Measurements from ENCODE around the gene ATP2B1. TPM values are rescaled to one million over a fixed set of nuclear protein-coding genes. Genes with fewer than 3 reads are reported as not detected.

Gene ATP2B1
- total RNA-seq, 4 donors from 2014 or later, result 10.9 to 32.4 (median 21.0) TPM

DNA sequence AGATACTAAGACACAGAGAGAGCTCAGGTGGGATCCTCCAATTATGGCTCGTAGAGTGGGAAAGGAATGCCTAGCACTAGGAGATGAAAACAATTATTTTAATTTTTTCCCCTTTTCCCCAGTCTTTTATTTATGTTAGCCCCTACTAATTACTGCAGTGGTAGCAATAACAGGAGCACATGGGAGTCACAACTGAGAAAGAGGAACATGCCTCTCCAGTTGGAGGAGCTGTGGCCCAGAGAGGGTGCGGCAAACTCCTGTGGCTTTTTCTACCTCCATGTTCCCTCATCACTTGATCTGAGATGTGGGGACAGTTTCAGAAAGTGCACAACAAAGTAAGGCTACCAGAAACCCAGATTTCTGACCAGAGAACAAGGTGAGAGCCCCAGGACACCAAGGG is 156.9 kb downstream of the ATP2B1 start:
- Histone ChIP-seq H3K9me3 (no peaks in the 10 kb centered on the region), H3K36me3 (no peaks in the 10 kb centered on the region), H3K4me1 (no peaks in the 10 kb centered on the region), H3K27me3 (no peaks in the 10 kb centered on the region), H3K27ac (no peak overlapping the region), H3K4me3 (no peak overlapping the region)
- intact Hi-C loops (cut with DNase I), result no loop called here
- TF ChIP-seq POLR2A (IDR thresholded peaks at IDR 0.05), result no peak
- TF ChIP-seq, protein P1, sequence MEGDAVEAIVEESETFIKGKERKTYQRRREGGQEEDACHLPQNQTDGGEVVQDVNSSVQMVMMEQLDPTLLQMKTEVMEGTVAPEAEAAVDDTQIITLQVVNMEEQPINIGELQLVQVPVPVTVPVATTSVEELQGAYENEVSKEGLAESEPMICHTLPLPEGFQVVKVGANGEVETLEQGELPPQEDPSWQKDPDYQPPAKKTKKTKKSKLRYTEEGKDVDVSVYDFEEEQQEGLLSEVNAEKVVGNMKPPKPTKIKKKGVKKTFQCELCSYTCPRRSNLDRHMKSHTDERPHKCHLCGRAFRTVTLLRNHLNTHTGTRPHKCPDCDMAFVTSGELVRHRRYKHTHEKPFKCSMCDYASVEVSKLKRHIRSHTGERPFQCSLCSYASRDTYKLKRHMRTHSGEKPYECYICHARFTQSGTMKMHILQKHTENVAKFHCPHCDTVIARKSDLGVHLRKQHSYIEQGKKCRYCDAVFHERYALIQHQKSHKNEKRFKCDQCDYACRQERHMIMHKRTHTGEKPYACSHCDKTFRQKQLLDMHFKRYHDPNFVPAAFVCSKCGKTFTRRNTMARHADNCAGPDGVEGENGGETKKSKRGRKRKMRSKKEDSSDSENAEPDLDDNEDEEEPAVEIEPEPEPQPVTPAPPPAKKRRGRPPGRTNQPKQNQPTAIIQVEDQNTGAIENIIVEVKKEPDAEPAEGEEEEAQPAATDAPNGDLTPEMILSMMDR (IDR thresholded peaks at IDR 0.05), result no peak
- 92 to 96% methylated on average over 2 of the region's 2 CpGs for WGBS, 2 donors
- DNase-seq, result no peak

DNA sequence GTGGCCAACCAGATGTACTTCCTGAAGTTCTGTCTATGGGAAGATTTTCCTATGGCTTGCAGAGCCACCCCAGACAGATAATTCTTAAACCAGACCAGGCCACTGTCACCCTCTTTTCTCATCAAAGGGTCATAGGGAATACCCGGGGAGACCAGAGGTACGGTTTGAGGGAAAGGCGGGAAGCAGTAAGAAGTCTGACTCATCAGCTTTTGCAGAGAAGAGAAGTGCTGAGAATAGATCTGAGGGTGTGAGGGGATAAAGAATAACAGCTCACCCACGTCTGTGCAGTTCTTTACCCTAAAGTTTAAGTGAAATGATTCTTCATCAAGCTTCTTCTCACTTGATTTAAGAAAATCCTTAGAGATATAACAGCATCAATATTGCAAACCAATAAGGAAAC is 161.5 kb downstream of the ATP2B1 start:
- Histone ChIP-seq H3K4me1 (peaks cover 0 to 22% (median 8%) of the 10 kb centered on the region in 3 donors), H3K4me3 (no peak overlapping the region), H3K27ac (no peak overlapping the region), H3K27me3 (no peaks in the 10 kb centered on the region), H3K9me3 (no peaks in the 10 kb centered on the region), H3K36me3 (no peaks in the 10 kb centered on the region)
- 38 to 44% methylated on average over 4 of the region's 4 CpGs for WGBS, 2 donors
- no peak for TF ChIP-seq POLR2A (IDR thresholded peaks at IDR 0.05)
- TF ChIP-seq, protein P1 (IDR thresholded peaks at IDR 0.05), result no peak
- no peak for DNase-seq
- intact Hi-C loops (cut with DNase I), result loop anchor here (10.0 kb wide), 1 partner anchor 558 kb away; no protein-coding TSS in a partner anchor

DNA sequence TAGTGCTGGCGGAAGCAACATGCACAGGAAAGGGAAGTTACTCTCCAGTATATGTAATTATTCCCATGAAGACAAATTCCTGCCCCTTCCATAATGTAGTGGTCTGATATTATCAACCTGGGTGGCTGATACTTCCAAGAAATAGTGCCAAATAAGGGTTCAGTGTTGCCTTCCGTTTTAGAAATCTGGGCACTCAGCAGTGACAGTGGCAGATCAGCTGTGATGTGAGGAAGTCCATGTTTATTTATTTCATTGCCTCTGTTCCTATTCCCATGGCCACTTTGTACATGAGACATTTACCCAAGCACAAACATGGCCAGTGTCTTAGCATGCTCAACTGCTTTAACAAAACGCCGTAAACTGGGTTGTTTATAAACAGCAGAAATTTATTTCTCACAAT is 162.5 kb downstream of the ATP2B1 start:
- H3K9me3 ChIP-seq, result no peaks in the 10 kb centered on the region
- peaks cover 0 to 22% (median 8%) of the 10 kb centered on the region in 3 donors for H3K4me1 ChIP-seq
- DNase-seq, result no peak
- 82 to 86% methylated on average over 4 of the region's 4 CpGs for WGBS, 2 donors
- H3K36me3 ChIP-seq, result no peaks in the 10 kb centered on the region
- H3K4me3 ChIP-seq, result no peak overlapping the region
- intact Hi-C loops (cut with DNase I), result loop anchor here (10.0 kb wide), 1 partner anchor 559 kb away; no protein-coding TSS in a partner anchor
- H3K27ac ChIP-seq, result no peak overlapping the region
- no peaks in the 10 kb centered on the region for H3K27me3 ChIP-seq
- TF ChIP-seq POLR2A (IDR thresholded peaks at IDR 0.05), result no peak
- TF ChIP-seq, protein P1 (IDR thresholded peaks at IDR 0.05), result no peak

DNA sequence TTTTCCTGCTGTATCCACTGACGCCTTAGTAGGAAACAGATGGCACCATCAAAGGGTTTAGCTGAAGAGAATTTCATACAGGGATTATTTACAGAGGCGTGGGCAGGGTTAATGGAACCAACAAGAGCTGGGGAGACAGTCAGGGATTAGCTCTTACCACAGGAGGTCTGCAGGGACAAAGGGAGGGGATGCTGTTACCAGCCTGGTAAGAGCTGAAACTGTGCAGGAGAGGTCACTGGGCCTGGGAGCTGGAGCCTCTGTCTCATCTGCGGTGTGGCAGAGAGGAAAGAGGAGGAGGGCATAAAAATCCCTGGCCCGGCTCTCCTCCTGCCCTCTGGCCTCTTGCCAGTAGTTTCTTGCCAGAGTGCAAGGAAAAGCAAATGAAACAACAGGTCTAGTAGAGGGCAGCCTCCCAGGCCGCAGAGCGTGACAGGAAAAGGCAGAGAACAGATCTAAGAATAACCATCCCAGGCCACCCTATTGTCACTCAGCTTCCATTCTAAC is 163.9 kb downstream of the ATP2B1 start:
- no peak for TF ChIP-seq POLR2A (IDR thresholded peaks at IDR 0.05)
- TF ChIP-seq, protein P1 (IDR thresholded peaks at IDR 0.05), result no peak
- peaks cover 0 to 22% (median 8%) of the 10 kb centered on the region in 3 donors for H3K4me1 ChIP-seq
- no peak for DNase-seq
- no peak overlapping the region for H3K4me3 ChIP-seq
- H3K36me3 ChIP-seq, result peaks cover 0 to 4% (median 0%) of the 10 kb centered on the region in 3 donors
- no peaks in the 10 kb centered on the region for H3K9me3 ChIP-seq
- WGBS, 2 donors, result 43 to 64% methylated on average over 6 of the region's 6 CpGs
- intact Hi-C loops (cut with DNase I), result loop anchor here (10.0 kb wide), 1 partner anchor 560 kb away; no protein-coding TSS in a partner anchor
- peak overlapping the region in 1 of 4 donors; percentile 5 for H3K27ac ChIP-seq
- H3K27me3 ChIP-seq, result no peaks in the 10 kb centered on the region

DNA sequence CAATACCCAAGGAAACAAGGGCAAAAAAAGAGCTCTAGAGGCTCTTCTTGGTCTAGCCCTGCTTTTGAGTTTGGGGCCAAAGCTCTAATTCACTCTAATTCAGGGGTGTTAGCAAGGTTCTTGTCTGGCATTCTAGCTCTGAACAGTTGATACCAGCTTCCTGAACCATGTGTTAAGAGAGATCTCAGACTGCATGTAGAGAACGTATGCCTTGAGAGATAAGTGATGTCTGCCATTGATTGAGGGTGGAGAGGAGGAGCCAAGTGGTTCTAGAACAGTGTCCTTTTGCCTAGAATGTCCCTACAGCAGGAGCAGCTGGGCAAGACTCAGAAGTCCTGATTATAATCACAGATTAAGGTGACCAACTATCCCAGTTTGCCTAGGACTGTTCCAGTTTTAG is 164.6 kb downstream of the ATP2B1 start:
- Histone ChIP-seq H3K4me1 (peaks cover 0 to 22% (median 8%) of the 10 kb centered on the region in 3 donors), H3K27ac (no peak overlapping the region), H3K27me3 (no peaks in the 10 kb centered on the region), H3K36me3 (peaks cover 0 to 4% (median 0%) of the 10 kb centered on the region in 3 donors), H3K9me3 (no peaks in the 10 kb centered on the region), H3K4me3 (no peak overlapping the region)
- no peak for TF ChIP-seq POLR2A (IDR thresholded peaks at IDR 0.05)
- no peak for DNase-seq
- intact Hi-C loops (cut with DNase I), result loop anchor here (10.0 kb wide), 1 partner anchor 561 kb away; no protein-coding TSS in a partner anchor
- WGBS, 2 donors, result 67 to 73% methylated on average over 1 of the region's 1 CpG
